ENCODE measurements around the gene LINC00632. TPM values are rescaled to one million over a fixed set of nuclear protein-coding genes. Genes with fewer than 3 reads are reported as not detected.

Gene LINC00632
- polyA plus RNA-seq, 2 of the 4 experiments (the other 2 are of a cell fraction) = 2.3 to 23.9 TPM

DNA sequence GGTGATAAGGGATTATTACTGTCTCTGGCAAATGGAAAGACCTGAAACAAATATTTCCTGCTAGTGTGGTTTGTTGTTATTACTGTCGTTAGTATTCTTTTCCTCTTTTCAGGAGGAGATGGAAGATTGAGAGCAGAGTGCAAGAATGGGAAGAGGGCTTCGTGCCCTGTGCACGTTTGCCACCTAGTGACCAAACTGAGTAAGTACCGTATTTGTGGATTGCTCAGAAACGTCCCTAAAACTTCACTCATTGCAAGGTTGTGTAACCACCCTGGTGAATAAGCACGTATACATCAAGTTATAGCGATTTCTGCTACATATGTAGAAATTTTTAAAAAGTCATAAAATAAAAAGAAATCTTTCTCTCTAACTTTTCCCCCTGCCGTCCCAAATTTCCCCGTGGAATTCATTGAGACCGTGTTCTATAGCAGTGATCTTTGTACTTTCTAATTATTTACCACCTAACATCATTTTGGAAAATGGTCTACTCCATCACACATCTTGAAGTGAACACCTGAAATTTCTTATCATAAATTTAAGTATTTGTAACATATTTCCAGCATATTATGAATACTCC lies 24.3 kb downstream of the LINC00632 start:
- Histone ChIP-seq H3K4me3 (no peak overlapping the region), H3K27ac (no peak overlapping the region), H3K4me2 (no peak overlapping the region), H3K4me1 (no peaks in the 10 kb centered on the region), H3K9me3 (no peaks in the 10 kb centered on the region)
- WGBS (ENCODE audit: missing lambda C conversion rate) = 22% methylated on average over 10 of the region's 10 CpGs
- DNase-seq (ENCODE audit: low read depth in 1 of 2, low spot score in 1 of 2) (peak; percentile 27 to 56), FAIRE-seq (peak; percentile 73), ATAC-seq (peak; percentile 88 to 90)
- CTCF ChIA-PET = interaction anchor here (0.9 to 1.0 kb wide), 2 partner anchors 27 to 140 kb away, joined by 3 read pairs; no protein-coding TSS in a partner anchor
- POLR2A ChIA-PET = no interaction called here
- TF ChIP-seq FOSB (CRISPR knock-in tag; IDR thresholded peaks at IDR 0.05) (no peak), CTCF (IDR thresholded peaks at IDR 0.05) (peak; percentile 71), BHLHE40 (IDR thresholded peaks at IDR 0.05; ENCODE audit: low read depth, low read length) (no peak), SREBF2 (IDR thresholded peaks at IDR 0.05) (no peak), REST (IDR thresholded peaks at IDR 0.05) (no peak), MAX (IDR thresholded peaks at IDR 0.05) (no peak), POLR2A (IDR thresholded peaks at IDR 0.05; ENCODE audit: low read length) (no peak), PHF8 (IDR thresholded peaks at IDR 0.05; ENCODE audit: borderline replicate concordance, low read depth) (no peak), RAD21 (conservative IDR thresholded peaks at IDR 0.05 in 1 of 2, IDR thresholded peaks at IDR 0.05 in 1 of 2) (peak; percentile 71 to 77), ZNF302 (CRISPR knock-in tag; IDR thresholded peaks at IDR 0.05) (no peak), POLR2AphosphoS2 (conservative IDR thresholded peaks at IDR 0.05; ENCODE audit: low read length) (no peak), TFCP2L1 (CRISPR knock-in tag; IDR thresholded peaks at IDR 0.05) (no peak), CBX8 (IDR thresholded peaks at IDR 0.05) (no peak), NFE2L2 (conservative IDR thresholded peaks at IDR 0.05; ENCODE audit: low read length) (no peak), HOXA7 (CRISPR knock-in tag; IDR thresholded peaks at IDR 0.05) (no peak), SMC3 (IDR thresholded peaks at IDR 0.05) (peak; percentile 35), MAFK (IDR thresholded peaks at IDR 0.05; ENCODE audit: partially characterized antibody) (no peak)

DNA sequence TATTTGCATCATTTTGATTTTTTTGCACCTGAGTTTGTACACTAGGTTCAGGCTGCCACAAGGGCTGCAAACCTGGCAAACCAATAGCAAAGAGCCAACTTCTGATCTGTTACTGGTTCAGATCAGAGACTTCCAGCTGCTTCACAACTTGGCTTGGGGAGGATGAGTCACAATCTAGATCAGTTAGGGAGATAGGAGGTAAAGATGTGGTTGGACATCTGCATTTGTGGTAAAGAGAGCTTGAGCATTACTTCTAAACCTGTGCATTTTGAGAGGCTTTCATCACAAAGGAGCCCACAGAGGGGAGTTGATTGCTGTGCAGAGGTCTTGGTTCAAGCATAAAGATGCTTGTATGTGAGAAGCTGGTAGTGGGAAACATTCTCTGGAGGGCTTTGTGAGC lies 34.5 kb downstream of the LINC00632 start:
- DNase-seq (ENCODE audit: low read depth in 1 of 2, low spot score in 1 of 2) (no peak), ATAC-seq (no peak), FAIRE-seq (peak; percentile 13)
- ChIA-PET CTCF (interaction anchor here (1.1 kb wide), 1 partner anchor 18 kb away, joined by 3 read pairs; no protein-coding TSS in a partner anchor), POLR2A (no interaction called here)
- H3K4me2 ChIP-seq = no peak overlapping the region
- H3K9me3 ChIP-seq = no peaks in the 10 kb centered on the region
- no peaks in the 10 kb centered on the region for H3K4me1 ChIP-seq
- H3K4me3 ChIP-seq = no peak overlapping the region
- H3K27ac ChIP-seq = no peak overlapping the region
- no peak for TF ChIP-seq ESRRA (IDR thresholded peaks at IDR 0.05; ENCODE audit: borderline replicate concordance, low read length)
- no peak for TF ChIP-seq CBX2 (IDR thresholded peaks at IDR 0.05; ENCODE audit: borderline replicate concordance, low read depth)
- TF ChIP-seq MAX (IDR thresholded peaks at IDR 0.05) = no peak
- TF ChIP-seq, protein P1, sequence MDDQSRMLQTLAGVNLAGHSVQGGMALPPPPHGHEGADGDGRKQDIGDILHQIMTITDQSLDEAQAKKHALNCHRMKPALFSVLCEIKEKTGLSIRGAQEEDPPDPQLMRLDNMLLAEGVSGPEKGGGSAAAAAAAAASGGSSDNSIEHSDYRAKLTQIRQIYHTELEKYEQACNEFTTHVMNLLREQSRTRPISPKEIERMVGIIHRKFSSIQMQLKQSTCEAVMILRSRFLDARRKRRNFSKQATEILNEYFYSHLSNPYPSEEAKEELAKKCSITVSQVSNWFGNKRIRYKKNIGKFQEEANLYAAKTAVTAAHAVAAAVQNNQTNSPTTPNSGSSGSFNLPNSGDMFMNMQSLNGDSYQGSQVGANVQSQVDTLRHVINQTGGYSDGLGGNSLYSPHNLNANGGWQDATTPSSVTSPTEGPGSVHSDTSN (IDR thresholded peaks at IDR 0.05) = no peak
- no peak for TF ChIP-seq RCOR1 (IDR thresholded peaks at IDR 0.05; ENCODE audit: low read depth, low read length)
- no peak for TF ChIP-seq ZFP36 (IDR thresholded peaks at IDR 0.05; ENCODE audit: borderline replicate concordance, partially characterized antibody)
- no peak for TF ChIP-seq CHD4 (IDR thresholded peaks at IDR 0.05; ENCODE audit: borderline replicate concordance)
- TF ChIP-seq, protein P2, sequence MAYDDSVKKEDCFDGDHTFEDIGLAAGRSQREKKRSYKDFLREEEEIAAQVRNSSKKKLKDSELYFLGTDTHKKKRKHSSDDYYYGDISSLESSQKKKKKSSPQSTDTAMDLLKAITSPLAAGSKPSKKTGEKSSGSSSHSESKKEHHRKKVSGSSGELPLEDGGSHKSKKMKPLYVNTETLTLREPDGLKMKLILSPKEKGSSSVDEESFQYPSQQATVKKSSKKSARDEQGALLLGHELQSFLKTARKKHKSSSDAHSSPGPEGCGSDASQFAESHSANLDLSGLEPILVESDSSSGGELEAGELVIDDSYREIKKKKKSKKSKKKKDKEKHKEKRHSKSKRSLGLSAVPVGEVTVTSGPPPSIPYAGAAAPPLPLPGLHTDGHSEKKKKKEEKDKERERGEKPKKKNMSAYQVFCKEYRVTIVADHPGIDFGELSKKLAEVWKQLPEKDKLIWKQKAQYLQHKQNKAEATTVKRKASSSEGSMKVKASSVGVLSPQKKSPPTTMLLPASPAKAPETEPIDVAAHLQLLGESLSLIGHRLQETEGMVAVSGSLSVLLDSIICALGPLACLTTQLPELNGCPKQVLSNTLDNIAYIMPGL (CRISPR knock-in tag; IDR thresholded peaks at IDR 0.05; ENCODE audit: borderline replicate concordance) = no peak
- TF ChIP-seq ELK1 (IDR thresholded peaks at IDR 0.05; ENCODE audit: low read depth, low read length) = no peak
- TF ChIP-seq, protein P3, sequence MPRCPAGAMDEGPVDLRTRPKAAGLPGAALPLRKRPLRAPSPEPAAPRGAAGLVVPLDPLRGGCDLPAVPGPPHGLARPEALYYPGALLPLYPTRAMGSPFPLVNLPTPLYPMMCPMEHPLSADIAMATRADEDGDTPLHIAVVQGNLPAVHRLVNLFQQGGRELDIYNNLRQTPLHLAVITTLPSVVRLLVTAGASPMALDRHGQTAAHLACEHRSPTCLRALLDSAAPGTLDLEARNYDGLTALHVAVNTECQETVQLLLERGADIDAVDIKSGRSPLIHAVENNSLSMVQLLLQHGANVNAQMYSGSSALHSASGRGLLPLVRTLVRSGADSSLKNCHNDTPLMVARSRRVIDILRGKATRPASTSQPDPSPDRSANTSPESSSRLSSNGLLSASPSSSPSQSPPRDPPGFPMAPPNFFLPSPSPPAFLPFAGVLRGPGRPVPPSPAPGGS (IDR thresholded peaks at IDR 0.05) = no peak
- no peak for TF ChIP-seq POLR2A (IDR thresholded peaks at IDR 0.05; ENCODE audit: low read length)
- TF ChIP-seq JUN (IDR thresholded peaks at IDR 0.05) = no peak
